HG03139 (cell line): ENCODE data around the gene PTGDS.

ENCODE experiments used
- ATAC-seq: cut with Tn5 transposase; IDR thresholded peaks from one replicate; pipeline ENCODE4 v1.9.1; 2021; ENCODE audit not compliant: unreplicated experiment

The PTGDS gene

GRCh38 chr9:136977223-136977622, at the start of gene PTGDS:
Gene PTGDS (plus strand): TSS chr9:136977504. CDS start chr9:136977579, 75 bp downstream.
- no peak for ATAC-seq

DNA sequence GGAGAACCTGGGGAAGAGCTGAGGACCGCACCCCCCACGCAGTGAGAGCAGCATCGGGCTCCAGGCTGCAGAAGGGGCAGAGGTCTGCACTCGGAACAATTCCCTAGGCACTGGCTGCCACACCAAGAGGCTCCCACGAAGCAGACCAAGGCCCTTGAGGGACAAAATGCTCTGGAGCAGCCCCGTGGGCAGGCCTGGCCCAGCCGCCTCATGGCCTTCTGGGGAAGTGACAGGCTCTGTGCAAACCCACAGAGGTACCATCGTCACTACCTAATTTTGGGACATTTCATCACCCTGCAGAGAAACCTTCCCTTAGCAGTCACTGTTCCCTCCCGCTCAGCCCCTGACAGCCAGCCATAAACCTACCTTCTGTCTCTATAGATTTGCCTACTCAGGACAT, 48.7 kb upstream of the PTGDS start:
- ATAC-seq = no peak

DNA sequence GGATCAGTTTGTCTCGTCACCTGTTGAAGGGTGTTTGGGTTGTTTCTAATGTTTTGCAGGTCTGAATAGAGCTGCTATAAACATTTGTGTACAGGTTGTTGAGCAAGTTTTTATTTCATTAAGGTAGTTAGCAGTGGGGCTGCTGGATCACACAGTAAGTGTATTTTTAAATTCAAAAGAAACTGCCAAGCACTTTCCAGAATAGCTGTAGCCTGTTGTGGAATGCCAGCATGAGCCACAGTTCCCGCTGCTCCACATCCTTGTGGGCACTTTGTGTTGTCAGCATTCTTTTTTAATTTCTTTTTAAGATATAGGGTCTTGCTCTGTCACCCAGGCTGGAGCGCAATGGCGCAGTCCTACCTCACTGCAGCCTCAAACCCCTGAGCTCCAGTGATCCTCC, 47.3 kb upstream of the PTGDS start:
- no peak for ATAC-seq

DNA sequence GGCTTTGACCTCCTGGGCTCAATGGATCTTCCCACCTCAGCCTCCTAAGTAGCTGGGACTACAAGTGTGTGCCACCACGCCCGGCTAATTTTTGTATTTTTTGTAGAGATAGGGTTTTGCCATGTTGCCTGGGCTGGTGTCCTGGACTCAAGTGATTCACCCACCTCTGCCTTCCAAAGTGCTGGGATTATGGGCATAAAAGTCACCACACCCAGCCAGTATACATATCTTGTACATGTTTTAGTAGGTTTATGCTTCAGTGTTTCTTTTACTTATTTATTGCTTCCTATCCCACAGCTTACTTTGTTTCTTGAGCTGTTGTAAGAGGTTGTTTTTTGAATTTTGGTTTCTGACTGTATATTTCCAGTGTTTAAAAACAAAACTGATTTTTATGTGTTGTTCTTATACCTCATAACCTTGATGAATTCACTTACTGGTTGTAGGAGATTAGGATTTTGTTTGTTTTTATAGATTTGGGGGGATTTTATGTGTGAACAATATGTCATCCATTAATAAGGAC, 45.6 kb upstream of the PTGDS start:
- ATAC-seq = no peak

GRCh38 chr9:136934277-136934676, 43.0 kb upstream of the PTGDS start:
- ATAC-seq = no peak

DNA sequence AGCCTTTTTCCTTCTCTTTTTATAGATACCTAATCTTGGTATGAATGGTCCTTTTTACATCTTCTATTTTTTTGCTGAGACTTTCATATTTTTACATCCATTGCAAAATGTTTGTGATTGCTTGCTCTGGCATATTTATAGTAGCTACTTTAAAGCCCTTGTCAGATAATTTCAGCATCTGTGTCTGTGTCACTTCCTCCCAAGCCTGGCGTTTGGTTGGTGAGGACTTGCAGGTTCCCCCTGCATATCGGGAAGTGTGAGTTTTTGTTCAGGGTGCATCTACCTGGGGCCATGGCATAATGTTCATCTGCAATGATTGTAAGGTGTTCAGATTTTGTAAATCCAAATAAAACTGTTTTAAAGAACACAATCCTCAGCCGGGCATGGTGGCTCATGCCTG, 41.7 kb upstream of the PTGDS start:
- no peak for ATAC-seq

GRCh38 chr9:136936645-136937170, 40.6 kb upstream of the PTGDS start:
- ATAC-seq = no peak

- no peak for ATAC-seq
Observed at GRCh38 chr9:136937186-136938001, 39.9 kb upstream of the PTGDS start.

DNA sequence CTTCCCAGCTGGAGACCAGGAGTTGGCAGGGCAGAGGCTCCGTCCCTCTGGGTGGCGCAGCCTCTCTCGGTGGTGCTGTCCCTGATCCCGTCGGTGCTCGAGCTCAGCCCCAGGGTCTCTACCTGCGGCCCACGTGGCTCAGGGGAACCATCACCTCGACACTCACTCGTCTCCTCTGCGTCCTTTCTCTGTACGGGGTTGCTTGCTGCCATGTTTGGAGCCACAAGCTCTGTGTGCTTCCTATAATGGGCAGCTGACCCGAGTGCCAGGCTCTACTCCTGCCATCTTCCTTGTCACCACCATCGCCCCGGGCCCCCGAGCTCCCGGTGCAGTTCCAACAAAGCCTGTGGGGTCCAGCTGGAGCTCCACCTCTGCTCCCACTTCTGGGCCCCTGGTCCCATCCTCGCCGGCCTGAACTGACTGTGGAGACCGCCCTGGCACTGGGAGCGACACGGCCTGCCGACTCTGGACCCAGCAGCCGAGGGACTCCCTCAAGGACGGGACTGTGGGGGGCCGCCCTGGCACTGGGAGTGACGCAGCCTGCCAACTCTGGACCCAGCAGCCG, 37.8 kb upstream of the PTGDS start:
- no peak for ATAC-seq

DNA sequence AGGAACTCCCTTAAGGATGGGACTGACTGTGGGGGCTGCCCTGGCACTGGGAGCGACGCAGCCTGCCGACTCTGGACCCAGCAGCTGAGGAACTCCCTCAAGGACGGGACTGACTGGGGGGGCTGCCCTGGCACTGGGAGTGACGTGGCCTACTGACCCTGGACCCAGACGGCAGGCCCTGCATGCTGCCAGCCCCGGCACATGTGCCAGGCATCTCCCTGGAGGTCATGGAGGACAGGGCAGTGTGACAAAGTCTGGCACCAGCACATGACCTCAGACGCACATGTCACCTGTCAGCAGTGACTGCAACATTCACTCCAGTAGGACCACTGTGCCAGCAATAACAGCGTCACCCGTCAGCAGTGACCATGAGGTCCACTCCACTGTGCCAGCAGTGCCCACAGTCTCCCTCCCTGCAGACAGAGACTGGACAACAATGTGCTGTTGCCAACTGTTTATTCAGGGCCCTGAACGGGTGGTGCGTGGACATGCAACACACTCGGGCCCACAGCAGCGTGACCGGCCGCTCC, 37.2 kb upstream of the PTGDS start:
- no peak for ATAC-seq

- ATAC-seq = no peak
Observed at GRCh38 chr9:136940526-136941230, 36.6 kb upstream of the PTGDS start.

DNA sequence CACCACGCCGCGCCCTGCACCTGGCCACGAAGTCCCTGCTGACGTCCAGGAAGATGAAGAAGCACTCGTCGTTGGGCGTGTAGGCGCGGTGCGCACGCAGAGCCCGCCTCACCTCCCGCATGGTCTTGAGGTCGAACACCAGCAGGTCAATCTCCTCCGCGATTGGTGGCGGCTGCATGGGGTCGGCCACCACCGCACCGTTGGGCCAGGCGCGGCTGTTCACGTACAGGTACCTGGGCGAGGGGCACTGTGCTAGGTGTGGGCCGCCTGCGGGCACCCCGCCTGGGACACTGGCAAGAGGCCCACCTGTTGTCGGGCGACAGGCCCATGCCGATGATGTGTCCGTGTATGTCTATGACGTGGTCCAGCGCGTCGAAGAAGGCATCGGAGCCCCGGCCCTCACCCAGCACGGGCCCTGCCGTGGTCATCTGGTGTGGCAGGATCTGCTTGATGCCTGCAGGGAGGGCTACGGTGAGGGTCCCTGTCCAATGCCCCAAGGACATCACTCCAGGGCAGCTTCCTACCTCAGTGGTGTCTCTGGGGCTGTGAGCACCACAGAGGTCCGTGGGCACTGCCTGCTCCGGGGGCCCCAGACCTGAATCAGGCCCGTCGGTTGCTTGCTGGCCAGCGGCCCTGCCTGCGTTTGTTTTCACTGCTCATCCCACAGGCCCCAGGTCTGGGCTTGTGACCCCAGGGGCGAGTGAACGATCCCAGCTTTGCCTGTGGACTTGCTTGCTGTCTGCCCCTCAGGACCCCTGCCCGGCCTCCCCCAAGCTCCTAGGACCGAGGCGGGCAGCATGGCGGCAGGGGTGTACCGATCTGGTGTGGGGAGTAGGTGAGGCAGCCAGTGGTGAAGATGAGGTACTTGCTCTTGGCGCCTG, 35.8 kb upstream of the PTGDS start:
- no peak for ATAC-seq

DNA sequence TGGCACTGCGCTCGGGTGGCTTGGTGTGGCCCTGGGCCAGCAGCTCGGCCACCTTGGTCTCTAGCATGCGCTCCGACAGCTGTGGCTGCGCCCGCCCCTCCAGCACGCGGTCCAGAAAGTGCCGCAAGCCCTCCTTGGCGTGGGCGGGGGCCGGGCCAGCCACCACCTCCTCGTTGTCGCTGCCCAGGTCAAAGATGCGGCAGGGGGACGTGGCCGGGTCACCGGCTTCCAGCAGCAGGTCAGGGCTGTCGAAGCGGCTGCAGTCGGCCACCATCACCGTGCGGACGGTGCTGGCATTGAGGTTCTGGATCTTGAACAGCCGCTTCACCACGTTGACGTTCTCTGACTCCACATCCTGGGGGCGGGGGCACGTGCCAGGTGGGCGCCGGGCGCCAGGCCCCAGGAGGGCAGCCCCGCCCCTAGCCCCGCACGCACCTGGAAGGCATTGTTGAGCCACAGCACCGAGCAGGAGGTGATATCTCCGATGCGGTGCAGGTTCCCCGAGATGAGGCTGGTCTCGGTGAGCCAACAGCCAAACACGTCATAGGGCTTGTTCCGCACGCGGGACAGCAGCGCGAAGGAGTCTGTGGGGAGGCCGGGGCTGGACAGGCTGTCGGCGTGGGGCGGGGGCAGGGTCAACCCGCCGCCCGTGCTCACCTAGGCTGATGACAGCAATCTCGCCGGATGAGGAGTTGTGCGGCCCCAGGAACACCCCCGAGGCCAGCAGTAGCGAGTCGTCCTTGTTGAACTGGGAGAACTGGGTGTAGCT, 35.0 kb upstream of the PTGDS start:
- ATAC-seq = no peak

GRCh38 chr9:136942881-136943230, 34.4 kb upstream of the PTGDS start:
- ATAC-seq = no peak

GRCh38 chr9:136943291-136944211, 33.8 kb upstream of the PTGDS start:
- peak; percentile 9 for ATAC-seq

GRCh38 chr9:136944212-136944518, 33.1 kb upstream of the PTGDS start:
- ATAC-seq = peak; percentile 25

- peak; percentile 66 for ATAC-seq
Observed at GRCh38 chr9:136944519-136945332, 32.6 kb upstream of the PTGDS start, which contains the start of the genes C8G and FBXW5. Gene C8G (plus strand): TSS chr9:136945243. CDS start chr9:136945321, 78 bp downstream. Gene FBXW5 (minus strand): TSS chr9:136944738. CDS start chr9:136944083, 655 bp downstream.
